Lower lobe of right lung (tissue), 2 donors: ENCODE data around the gene NUAK1. TPM values are rescaled to one million over a fixed set of nuclear protein-coding genes. Genes with fewer than 3 reads are reported as not detected.

ENCODE experiments used
- ATAC-seq, 2 donors: fragments of 200-7000 bp; cut with Tn5 transposase; one replicate each; pipeline ENCODE4 v1.9.1; 2020 to 2022; ENCODE audit warnings: mild to moderate bottlenecking in 2 of 2, moderate library complexity in 2 of 2
- DNase-seq: peaks from one replicate; pipeline ENCODE4 v3.0.0-alpha.2; 2020
- H3K27ac ChIP-seq: fragments of 200-600 bp; one replicate; pipeline ENCODE4 v1.8.0; 2022
- H3K27me3 ChIP-seq: fragments of 200-600 bp; one replicate; pipeline ENCODE4 v1.8.0; 2022; ENCODE audit warnings: low read depth
- H3K36me3 ChIP-seq: fragments of 200-600 bp; one replicate; pipeline ENCODE4 v1.8.0; 2022; ENCODE audit warnings: mild to moderate bottlenecking
- H3K4me1 ChIP-seq: fragments of 200-600 bp; one replicate; pipeline ENCODE4 v1.8.0; 2022
- H3K4me3 ChIP-seq: fragments of 200-600 bp; one replicate; pipeline ENCODE4 v1.8.0; 2022; ENCODE audit warnings: mild to moderate bottlenecking
- H3K9me3 ChIP-seq: fragments of 200-600 bp; one replicate; pipeline ENCODE4 v1.8.0; 2022
- CTCF ChIP-seq: fragments of 200-600 bp; IDR thresholded peaks from one replicate; pipeline ENCODE4 v1.8.0; 2022; ENCODE audit warnings: antibody characterized with exemption, mild to moderate bottlenecking
- intact Hi-C: fragments of 100-400 bp; cut with DNase I; formaldehyde crosslinking; loops from one replicate; pipeline ENCODE4 v1.11.0; 2022
- total RNA-seq: library from RNA; stranded (reverse); fragmentation: NEBNext Ultra II Directional; extraction: Animal tissue kit (Norgen Biotek cat#: 25700); gene quantifications from one replicate; pipeline ENCODE4 v1.2.1, GENCODE V29; 2021
- donor health status: DM: no; HTN: yes; CAD: no; lungs with severe emphysema.

NUAK1 gene
- total RNA-seq, 1 donor from 2014 or later = 17.5 TPM

- Histone ChIP-seq H3K36me3 (peaks cover 48% of the 10 kb centered on the region), H3K27ac (no peak overlapping the region), H3K4me1 (peaks cover 10% of the 10 kb centered on the region), H3K4me3 (no peak overlapping the region), H3K27me3 (no peaks in the 10 kb centered on the region), H3K9me3 (no peaks in the 10 kb centered on the region)
- no peak for TF ChIP-seq CTCF
- ATAC-seq (no peak), DNase-seq (no peak)
- intact Hi-C loops = no loop called here
Observed at GRCh38 chr12:106068296-106068695, 70.5 kb downstream of the NUAK1 start.

- intact Hi-C loops = no loop called here
Observed at GRCh38 chr12:106067606-106068205, 71.0 kb downstream of the NUAK1 start.

DNA sequence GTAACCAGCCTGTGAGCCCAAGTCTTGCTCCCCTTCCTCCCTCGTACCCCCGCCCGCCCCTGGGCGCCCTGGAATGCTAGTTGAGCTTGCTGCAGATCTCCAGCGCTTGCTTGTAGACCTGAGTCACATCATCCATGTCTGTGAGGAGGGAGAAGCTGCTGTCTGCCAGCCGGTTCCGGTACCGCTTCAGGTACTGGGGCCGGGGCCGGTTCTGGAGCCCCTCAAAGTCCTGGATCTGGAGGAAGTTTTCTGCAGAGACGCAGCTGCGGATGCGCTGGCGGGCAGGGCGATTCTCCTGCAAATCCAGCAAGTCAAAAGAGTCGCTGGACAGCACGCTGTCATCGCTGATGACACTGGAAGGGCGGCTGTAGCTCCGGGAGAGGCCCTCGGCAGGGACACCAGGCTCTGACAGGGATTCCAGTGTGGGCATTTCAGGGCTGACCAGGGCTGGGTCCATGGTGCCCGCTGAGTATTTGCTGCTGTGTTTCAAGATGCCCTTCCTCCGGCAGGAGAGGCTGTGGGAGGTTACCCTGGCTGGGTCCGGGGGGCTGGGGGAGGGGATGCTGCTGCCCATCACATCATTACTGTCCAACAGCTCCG, 71.9 kb downstream of the NUAK1 start:
- peaks cover 19% of the 10 kb centered on the region for H3K4me1 ChIP-seq
- no peak overlapping the region for H3K4me3 ChIP-seq
- peaks cover 48% of the 10 kb centered on the region for H3K36me3 ChIP-seq
- no peaks in the 10 kb centered on the region for H3K9me3 ChIP-seq
- no peak for ATAC-seq
- no peaks in the 10 kb centered on the region for H3K27me3 ChIP-seq
- no peak overlapping the region for H3K27ac ChIP-seq
- no peak for DNase-seq
- intact Hi-C loops = no loop called here
- no peak for TF ChIP-seq CTCF

More at GRCh38 chr12:106067606-106068205, 71.0 kb downstream of the NUAK1 start:
- ATAC-seq = no peak
- H3K9me3 ChIP-seq = no peaks in the 10 kb centered on the region
- H3K4me3 ChIP-seq = no peak overlapping the region
- DNase-seq = no peak
- no peaks in the 10 kb centered on the region for H3K27me3 ChIP-seq
- H3K36me3 ChIP-seq = peaks cover 48% of the 10 kb centered on the region
- TF ChIP-seq CTCF = no peak
- peaks cover 15% of the 10 kb centered on the region for H3K4me1 ChIP-seq
- H3K27ac ChIP-seq = no peak overlapping the region

DNA sequence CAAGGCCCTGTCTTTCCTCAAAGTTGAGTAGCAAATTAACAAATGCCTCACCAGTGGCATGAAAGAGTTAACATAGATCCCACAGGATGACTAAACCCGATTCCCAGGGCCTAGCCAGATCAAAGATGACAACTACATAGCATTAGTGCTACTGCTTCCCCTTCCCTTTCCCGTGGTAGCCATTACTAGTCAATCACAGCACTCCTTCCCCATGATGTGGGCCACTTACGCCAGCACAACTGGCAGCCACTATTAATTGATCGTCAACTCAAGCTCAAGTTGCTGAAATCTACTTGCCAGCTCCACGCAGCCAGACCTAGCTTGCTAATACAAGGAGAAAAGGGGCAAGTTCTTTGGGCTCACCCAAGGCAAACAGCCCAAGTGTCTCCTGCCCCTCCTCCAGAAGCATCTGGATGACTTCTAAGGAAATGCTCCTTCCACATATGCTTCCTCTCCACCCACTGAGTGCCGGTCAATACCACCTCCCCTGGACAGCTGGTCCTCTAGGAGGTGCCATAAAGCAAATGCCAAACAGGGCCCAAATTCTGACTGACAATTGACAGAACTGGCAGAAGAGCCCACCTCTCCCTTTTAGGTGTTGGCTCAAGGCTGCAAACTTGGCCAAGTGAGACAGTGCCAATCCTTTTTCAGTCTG, 72.6 kb downstream of the NUAK1 start:
- TF ChIP-seq CTCF = no peak
- intact Hi-C loops = no loop called here
- no peak for DNase-seq
- Histone ChIP-seq H3K4me3 (no peak overlapping the region), H3K27ac (no peak overlapping the region), H3K27me3 (no peaks in the 10 kb centered on the region), H3K4me1 (peaks cover 19% of the 10 kb centered on the region), H3K36me3 (peaks cover 48% of the 10 kb centered on the region), H3K9me3 (no peaks in the 10 kb centered on the region)
- ATAC-seq = no peak

GRCh38 chr12:106065506-106065905, 73.2 kb downstream of the NUAK1 start:
- ATAC-seq = no peak

More at GRCh38 chr12:106065506-106065905, 73.2 kb downstream of the NUAK1 start:
- H3K4me3 ChIP-seq = no peak overlapping the region
- peaks cover 19% of the 10 kb centered on the region for H3K4me1 ChIP-seq
- intact Hi-C loops = no loop called here
- H3K27me3 ChIP-seq = no peaks in the 10 kb centered on the region
- no peak overlapping the region for H3K27ac ChIP-seq
- peaks cover 48% of the 10 kb centered on the region for H3K36me3 ChIP-seq
- no peaks in the 10 kb centered on the region for H3K9me3 ChIP-seq
- no peak for TF ChIP-seq CTCF
- no peak for DNase-seq
